GM21786 (cell line): ENCODE results near the gene LPCAT2.

Experiments
- ATAC-seq: cut with Tn5 transposase; IDR thresholded peaks from one replicate; pipeline ENCODE4 v1.9.1; 2021; ENCODE audit not compliant: unreplicated experiment

The LPCAT2 gene, protein sequence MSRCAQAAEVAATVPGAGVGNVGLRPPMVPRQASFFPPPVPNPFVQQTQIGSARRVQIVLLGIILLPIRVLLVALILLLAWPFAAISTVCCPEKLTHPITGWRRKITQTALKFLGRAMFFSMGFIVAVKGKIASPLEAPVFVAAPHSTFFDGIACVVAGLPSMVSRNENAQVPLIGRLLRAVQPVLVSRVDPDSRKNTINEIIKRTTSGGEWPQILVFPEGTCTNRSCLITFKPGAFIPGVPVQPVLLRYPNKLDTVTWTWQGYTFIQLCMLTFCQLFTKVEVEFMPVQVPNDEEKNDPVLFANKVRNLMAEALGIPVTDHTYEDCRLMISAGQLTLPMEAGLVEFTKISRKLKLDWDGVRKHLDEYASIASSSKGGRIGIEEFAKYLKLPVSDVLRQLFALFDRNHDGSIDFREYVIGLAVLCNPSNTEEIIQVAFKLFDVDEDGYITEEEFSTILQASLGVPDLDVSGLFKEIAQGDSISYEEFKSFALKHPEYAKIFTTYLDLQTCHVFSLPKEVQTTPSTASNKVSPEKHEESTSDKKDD

DNA sequence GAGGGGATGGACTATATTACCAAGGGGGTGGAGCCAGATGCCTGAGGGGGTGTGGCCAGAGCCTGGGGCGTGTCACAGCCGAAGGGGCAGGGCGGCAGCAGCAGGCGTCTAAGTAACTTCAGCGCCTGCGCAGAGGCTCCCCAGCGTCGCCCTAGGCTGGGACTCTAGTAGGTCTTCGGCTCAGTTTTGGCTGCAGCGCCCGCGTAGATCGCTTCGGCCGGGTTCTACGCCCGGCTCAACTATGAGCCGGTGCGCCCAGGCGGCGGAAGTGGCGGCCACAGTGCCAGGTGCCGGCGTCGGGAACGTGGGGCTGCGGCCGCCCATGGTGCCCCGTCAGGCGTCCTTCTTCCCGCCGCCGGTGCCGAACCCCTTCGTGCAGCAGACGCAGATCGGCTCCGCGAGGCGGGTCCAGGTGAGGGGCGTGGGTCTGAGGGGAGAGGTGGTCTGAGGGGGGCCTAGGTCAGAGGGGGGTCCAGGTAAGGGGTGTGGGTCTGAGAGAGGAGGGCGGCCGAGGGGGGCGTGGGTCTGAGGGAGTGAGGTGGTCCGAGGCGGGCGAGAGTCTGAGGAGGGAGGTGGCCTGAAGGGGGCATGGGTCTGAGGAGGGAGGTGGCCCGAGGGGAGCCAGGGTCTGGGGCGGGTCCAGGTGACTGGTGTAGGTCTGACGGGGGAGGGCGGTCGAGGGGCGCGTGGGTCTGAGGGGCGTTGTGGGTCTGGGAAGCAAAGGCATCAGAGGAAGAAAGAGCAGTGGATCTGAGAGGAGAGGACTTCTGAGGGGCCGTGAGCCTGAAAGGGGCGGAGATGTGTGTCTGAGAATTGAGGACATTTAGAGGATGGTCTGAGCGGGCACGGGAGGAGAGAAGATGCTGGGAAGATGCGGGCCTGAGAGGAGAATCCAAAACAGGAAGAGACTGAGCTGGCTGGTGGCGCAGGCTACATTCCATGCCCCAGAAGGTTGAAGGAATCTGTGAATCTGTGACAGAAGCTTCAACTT lies at the start of gene LPCAT2:
LPCAT2 (plus strand) TSS at position 132 of the 991 bp plus-strand sequence; CDS start at position 242, 110 bp downstream.
- ATAC-seq: no peak

DNA sequence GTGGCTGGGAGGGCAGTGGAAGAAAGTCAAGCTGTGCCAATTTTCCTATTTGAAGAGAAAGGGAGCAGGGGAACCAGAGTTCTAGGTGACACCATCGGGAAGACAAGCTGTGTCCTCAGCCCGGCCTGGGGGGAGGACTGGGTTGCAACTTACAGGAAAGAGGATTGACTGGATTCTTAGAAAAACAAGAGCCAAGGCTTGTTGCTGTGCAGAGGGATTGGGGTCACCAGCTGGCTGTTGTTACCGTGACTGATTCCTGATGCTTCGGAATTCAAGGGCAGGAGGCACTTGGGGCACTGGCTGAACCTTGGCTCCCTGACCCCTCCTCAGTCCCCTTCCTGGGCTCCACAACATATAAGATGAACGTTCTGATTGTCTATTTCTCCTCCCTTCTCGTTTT lies 46.6 kb upstream of the LPCAT2 start:
- ATAC-seq: no peak

DNA sequence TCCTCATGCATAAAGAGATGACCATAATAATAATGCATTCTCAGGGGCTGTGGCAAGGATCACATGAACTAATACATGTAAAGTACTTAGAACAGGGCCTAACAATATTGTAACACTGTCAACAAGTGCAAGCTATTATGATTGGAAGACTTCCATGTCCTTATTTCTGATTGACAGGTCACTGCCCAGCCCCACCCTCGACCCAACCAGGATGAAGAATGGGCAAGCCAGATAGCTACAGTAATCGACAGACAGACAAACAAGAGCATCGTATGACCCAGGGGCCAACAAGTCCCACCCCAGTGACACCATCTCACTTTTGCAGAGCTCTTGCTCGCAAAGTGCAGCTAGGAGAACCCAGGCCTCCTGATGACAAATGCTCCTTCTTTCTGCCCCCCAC lies 44.5 kb upstream of the LPCAT2 start:
- ATAC-seq: no peak

DNA sequence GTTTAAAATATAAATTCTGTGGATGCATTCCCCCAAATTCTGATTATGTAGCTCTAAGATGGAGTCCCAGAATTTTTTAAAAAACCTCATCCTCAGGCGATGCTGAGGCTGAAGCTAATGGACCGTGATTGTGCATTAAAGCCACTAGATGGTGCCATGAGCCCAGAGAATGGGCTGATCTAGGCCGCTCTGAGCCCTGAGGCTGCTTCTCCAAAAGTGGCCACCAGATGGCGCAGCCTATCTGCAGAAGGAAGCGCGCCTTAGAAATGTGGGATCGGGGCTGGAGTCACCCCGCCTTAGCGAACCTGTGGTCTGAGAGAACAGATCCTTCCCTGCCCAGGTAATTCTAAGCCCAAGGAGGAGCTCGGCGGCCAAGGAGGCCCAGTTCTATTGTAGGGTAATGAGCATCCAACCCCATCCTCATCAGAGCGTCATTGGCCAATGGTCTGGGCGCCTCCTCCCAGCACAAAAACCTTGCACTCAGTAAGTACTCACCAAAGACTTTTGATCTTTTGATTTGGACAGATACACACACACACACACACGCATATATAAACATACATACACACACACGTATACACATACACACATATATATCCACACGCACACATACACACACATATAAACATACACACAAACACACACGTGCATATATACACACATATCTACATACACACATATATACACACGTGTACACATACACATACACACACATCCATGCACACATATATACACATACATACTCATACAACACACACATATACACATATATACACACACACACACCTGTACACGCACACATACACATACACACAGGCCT lies 43.6 kb upstream of the LPCAT2 start:
- ATAC-seq: peak; percentile 94

DNA sequence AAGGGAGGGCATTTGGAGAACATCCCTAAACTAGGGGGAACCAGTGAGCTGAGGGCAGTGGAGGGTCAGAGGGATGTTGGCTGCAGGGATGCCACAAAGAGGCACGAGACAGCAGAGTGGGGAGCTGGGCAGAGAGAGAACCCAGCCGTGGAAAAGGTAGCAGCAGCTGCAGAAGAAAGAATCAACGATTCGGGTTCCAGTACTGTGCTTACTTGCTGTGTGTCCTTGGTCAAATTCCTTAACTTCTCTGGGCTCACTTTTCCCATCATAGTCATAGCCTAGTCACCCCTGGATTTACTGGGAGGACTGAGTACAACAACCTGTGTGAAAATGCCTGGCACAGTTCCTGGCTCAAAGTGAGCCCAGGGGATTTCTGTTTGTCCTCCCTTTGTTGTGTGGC lies 42.7 kb upstream of the LPCAT2 start:
- ATAC-seq: no peak

DNA sequence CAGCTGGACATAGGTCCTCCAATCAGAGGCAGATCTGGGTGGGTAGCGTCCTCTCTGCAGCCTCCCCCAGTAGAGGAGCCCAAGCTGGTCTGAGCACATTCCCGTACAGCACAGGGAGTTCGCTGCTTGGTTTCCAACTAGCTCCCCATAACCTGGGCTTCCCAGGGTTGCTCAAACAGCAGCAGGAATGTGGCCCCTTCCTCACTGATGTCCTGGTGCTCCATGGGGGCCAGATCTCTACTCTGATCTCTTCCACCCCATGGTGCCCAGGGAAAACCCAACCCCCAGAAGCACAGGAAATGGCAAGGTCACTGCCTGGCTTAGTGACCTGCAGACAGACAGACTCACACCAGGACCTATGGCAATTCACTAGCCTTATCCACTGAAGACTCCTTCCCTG lies 41.0 kb upstream of the LPCAT2 start:
- no peak for ATAC-seq

DNA sequence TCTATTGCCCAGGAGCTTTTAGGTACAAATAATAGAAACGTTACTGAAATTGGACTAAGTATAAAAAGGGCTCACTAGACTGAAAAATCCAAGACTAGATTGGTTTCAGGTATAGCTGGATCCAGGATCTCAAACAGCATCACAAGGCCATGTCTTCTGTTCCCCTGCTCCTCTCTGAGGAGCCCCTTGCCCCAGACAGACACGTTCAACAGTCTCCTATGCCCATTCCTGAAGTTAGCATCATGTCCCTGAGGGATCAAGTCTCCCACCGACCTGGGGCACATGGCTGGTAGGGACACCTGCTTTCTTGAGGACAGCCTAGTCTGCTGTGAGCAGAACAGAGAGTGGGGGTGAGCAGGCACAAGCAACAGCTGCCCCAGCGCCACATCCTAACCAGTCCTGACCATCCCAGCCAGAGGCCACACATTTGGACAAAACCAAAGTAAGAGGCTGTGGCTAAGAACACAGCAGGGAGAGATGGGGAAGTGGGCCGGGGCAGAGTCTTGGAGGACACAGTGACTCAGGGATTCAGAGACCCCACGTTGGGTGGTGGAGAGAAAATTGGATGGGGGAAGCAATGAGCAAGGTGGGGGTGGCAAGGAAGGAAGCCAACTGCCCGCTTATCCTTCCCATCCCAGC lies 40.4 kb upstream of the LPCAT2 start:
- no peak for ATAC-seq

DNA sequence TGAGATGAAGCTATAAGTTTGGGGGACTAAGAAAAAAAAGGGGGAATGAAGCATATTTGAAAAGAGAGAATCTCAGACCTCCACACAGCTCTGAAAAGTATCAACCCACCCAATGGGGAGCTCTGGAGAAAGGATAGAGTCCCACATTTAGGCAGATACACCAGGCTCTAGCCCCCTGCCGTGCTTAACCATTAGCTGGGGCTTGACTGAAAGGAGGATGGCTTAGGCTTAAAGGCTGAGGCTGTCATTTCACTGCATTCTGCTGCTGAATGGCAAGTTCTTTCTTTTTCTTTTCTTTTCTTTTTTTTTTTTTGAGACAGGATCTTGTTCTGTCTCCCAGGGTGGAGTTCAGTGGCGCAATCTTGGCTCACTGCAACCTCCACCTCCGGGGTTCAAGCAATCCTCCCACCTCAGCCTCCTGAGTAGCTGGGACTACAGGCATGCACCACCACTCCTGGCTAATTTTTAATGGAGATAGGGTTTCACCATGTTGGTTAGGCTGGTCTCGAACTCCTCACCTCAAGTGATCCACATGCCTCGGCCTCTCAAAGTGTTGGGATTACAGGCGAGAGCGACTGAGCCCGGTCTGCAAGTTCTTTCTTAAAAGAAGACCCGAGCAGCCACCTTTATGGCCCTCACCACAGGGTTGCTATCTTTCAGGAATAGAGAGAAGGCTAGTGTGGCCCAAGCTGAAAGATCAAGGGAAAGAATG lies 38.9 kb upstream of the LPCAT2 start:
- no peak for ATAC-seq

DNA sequence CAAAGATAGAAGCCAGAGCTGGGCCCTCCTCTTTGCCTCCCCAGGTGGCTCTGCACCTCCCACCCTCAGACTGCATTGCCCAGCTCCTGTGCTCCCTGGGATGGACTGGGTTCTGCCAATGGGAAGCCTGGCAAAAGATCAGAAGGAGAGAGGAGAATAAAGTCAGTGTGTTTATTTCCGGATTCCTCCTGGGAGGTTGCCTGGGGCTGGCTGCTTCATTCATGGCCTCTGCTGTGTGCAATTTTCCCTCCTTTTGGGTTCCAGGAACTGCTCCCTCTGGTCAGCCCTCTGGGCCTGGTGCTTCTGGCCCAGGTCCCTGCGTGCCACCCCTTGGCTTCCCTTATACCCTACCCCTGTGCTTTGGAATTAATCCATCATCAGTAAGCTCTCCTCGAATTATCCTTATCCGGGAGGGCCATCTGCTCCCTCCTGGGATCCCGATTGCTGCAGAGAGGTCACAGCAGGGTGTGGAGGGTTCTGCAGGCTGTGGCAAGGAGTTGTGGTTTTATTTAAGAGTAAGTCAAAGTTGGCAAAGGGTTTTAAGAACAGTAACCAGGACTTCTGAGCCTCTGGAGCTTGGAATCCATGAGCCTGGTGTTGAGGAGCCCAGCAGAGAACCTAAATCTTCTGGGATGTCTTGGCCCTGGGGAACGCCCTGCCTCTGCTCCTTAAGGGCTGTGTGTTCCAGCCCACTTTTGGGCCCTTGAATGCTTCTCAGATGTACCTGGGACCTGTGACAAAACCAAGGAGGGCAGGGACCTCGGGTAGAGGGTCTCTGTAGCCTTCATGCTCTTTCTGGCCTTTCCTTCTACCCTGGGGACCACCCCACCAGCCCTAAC lies 38.1 kb upstream of the LPCAT2 start:
- ATAC-seq: no peak

DNA sequence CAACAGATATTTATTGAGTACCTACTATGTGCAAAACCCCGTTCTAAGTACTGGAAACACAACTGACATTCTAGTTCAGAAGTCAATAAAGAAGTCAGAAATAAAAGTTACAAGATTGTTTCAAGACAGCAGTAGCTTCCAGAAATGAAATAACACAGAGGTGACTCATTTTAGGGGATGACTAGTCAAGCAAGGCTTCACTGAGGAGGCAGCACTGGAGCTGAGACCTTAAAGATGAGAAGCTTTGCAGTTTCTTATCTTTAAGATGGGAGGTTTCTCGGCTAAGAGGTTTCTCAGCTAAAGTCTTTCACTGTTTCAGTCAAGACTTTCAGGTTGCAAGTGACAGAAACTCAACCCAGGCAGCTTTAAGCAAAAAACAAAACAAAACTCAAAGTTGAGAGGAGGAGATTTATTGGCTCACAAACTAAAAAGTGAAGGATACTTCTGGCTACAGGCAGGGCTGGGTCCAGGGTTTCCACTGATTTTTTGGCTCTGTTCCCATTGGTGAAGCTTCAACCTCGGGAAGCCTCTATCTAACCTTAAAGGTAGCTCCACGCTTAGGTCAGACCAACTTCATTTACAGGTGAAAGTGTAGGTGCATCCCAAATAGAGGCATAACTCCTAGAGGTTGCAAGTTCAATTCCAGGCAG lies 37.3 kb upstream of the LPCAT2 start:
- peak; percentile 88 for ATAC-seq

DNA sequence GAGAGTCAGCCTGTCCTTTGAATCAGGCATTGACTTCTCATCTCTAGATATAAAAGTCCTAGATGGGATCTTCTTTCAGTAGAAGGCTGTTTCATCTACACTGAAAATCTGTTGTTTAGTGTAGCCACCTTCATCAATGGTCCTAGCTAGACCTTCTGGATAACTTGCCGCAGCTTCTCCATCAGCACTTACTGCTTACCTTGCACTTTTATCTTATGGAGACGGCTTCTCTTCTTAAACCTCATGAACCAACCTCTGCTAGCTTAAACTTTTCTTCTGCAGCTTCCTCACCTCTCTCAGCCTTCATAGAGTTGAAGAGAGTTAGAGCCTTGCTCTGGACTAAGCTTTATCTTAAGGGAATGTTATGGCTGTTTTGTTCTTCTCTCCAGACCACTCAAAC lies 35.3 kb upstream of the LPCAT2 start:
- no peak for ATAC-seq

DNA sequence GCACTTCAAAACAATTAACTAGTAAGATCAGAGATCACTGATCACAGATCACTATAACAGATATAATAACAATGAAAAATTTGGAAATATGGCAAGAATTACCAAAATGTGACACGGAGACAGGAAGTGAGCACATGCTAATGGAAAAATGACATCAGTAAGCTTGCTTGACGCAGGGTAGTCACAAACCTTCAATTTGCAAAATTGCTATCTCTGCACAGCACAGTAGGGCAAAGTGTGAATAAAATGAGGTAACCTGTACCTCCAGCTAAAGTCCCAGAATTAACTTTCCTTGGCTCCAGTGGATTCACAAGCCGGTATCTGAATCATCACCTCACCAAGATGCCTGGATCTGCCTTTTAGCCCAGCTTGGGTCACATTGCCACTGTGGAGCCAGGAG lies 34.1 kb upstream of the LPCAT2 start:
- no peak for ATAC-seq

DNA sequence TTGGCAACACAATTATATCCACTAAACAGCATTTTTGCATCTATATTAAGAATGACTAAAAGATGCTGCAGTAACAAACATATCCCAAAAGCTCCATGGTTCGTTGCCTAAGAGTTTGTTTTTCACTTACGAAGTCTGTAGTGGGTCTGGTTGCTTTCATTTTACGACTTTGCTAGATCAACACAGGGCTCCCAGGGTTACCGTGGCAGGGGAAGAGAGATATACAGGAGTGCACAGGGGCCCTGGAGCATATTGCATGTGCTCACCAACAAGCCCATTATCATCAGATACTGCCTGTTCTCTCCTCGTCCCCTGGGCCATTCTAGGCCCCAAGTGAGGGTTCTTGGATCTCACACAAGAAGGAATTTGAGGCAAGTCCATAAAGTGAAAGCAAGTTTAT lies 33.0 kb upstream of the LPCAT2 start:
- no peak for ATAC-seq

DNA sequence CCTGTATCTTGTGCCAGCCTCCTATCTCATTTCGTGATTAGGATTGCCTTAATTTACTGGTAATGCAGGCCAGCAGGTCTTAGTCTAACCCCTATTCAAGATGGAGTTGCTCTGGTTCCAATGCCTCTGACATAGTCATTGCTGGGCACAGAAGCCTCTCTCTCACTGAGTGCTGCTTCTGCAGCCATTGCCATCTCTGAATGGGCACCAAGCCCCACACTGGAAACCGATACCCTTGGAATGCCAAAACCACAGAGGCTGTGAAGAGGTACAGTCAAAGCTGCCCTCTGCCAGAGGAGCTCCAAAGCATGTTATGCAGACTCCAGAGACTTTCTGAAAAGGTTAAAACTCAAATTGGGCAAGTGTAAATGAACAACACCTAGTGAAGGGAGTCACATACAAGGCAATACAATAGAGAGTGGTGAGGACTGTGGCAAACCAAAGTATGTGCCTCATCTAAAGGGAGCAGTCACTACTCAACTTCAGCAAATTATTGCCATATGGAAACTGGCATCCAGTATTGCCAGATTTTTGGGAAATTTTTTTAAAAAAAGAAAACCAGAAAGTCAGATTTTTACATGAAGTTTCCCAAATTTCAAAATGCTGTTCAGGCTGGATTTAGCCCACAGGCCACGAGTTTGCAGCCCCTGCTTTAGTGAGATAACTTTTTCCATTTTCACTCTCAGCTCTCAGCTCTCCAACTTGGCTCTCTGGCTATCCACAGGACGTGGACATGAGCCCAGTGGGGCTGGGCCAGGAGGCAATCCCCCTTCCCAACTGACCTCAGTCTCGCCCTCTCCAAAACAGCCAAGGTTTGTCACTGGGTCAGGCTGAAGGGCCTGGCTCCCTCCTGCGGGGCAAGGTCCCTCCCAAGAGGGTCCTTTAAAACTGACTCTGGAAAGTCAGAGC lies 32.0 kb upstream of the LPCAT2 start:
- no peak for ATAC-seq

DNA sequence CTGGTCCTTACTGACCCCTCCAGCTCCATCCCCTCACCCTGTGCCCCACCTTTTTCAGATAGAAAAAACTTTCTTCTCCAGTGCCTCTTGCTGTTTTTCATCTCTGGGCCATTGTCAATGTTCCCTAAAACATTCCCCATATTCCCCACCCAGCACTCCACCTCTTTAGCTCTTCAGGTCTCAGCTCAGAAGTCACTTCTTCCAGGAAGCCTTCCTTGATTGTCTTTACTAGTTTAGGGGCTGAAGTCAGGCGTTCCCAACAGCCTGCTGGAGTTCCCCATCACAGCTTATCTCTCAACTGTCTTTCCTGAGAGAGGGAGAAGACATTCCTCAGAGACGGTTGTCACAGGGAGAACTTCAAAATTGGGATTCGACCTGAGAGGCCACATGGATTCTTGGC lies 31.1 kb upstream of the LPCAT2 start:
- ATAC-seq: no peak

DNA sequence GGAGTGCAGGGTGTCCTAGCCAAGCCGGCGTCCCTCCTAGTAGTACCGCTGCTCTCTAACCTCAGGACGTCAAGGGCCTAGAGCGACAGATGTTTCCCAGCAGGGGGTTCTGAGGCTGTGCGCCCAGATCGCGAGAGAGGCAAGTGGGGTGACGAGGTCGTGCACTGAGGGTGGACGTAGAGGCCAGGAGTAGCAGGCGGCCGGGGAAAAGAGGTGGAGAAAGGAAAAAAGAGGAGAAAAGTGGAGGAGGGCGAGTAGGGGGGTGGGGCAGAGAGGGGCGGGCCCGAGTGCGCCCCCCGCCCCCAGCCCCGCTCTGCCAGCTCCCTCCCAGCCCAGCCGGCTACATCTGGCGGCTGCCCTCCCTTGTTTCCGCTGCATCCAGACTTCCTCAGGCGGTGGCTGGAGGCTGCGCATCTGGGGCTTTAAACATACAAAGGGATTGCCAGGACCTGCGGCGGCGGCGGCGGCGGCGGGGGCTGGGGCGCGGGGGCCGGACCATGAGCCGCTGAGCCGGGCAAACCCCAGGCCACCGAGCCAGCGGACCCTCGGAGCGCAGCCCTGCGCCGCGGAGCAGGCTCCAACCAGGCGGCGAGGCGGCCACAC lies 29.9 kb upstream of the LPCAT2 start, which contains the start of gene MMP2:
MMP2 (plus strand) TSS at position 372 of the 603 bp plus-strand sequence. CDS start 282 bp downstream, outside the sequence.
- ATAC-seq: no peak
